ENCODE results near the gene TMEM30B. TPM values are rescaled to one million over a fixed set of nuclear protein-coding genes. Genes with fewer than 3 reads are reported as not detected.
A peak's percentile ranks its signal among the peaks of the same experiment; 100 is the strongest.

TMEM30B gene
- total and polyA plus RNA-seq, 12 donors = 0.15 to 1.9 (median 0.60) TPM

DNA sequence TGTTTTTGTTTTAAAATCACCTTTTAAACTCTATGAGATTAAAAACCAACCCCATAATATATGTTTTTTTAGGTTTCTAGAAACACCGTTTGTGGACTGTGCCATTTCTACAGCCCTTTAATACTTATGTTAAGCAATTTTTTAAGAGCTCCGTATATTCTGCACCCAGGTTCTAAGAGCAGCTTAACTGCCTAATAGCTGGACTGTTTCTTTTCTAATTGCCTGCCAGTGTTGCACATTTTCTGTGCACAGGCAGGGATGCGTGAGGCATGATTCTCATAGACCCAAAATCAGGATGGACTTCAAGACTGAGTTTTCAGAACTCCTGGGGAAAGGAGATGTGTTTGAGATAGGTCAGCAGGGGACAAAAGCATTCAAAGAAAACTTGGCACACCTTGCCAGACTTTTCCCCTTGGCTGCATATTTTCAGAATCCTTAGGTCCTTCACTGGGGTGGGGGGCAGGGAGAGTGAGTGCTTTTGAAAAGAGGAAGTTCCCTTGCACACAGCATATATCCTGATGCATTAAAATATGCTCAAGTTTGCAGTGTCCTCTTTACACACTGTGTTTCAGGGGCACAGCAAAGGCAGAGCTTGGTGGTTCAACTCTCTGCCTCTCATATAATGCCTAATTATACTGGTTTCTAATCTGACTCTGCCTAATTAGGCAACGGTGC, 27.9 kb downstream of the TMEM30B start:
- intact Hi-C loops (cut with DNase I) = loop anchor here in 9 of 10 donors (2.0 to 10.0 kb wide), 10 partner anchors 226 to 906 kb away; partner anchors contain the start of gene MNAT1 (in 1 of the 9)
- no peaks in the 10 kb centered on the region for H3K36me3 ChIP-seq
- DNase-seq (no peak), ATAC-seq (peak in 3 of 8 donors; percentile 11 to 35 (median 14))
- H3K4me3 ChIP-seq = no peak overlapping the region
- no peaks in the 10 kb centered on the region for H3K27me3 ChIP-seq
- H3K27ac ChIP-seq = no peak overlapping the region
- TF ChIP-seq, protein P1, sequence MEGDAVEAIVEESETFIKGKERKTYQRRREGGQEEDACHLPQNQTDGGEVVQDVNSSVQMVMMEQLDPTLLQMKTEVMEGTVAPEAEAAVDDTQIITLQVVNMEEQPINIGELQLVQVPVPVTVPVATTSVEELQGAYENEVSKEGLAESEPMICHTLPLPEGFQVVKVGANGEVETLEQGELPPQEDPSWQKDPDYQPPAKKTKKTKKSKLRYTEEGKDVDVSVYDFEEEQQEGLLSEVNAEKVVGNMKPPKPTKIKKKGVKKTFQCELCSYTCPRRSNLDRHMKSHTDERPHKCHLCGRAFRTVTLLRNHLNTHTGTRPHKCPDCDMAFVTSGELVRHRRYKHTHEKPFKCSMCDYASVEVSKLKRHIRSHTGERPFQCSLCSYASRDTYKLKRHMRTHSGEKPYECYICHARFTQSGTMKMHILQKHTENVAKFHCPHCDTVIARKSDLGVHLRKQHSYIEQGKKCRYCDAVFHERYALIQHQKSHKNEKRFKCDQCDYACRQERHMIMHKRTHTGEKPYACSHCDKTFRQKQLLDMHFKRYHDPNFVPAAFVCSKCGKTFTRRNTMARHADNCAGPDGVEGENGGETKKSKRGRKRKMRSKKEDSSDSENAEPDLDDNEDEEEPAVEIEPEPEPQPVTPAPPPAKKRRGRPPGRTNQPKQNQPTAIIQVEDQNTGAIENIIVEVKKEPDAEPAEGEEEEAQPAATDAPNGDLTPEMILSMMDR (IDR thresholded peaks at IDR 0.05) = no peak
- H3K4me1 ChIP-seq = peaks cover 0 to 10% (median 3%) of the 10 kb centered on the region in 9 donors
- WGBS, 2 donors = 57 to 67% methylated on average over 4 of the region's 4 CpGs
- H3K9me3 ChIP-seq = no peaks in the 10 kb centered on the region

DNA sequence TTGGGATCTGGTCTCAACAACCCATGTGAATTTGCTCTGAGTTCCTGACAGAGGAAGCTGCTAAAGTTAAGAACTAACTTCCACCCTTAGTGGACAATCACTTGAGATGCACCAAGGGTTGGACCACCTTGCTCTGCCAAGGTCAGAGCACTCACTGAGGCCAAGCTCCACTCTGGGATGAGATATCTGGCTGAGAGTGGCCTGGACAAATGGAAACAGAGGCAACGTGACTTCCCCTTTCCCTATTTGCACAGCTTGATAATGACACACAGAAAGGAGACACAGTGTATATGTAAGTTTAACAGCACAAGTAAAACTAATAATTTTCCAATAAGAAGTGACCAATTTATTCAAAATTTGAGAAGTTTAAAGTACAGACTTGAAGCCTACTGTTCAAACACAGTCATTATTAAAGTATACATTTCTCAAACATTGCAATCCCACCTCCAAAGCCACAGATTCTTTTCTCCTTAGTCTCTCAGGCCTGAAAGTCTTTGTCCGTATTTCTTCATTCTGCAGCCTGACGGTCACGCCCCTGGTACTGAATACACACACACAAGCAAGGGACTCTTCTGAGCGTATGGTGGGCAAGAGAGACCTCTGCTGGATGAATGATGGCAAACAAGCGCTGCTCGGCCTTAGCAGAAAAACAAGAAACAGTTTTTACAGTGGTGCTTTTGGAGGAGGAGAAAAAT, 28.6 kb downstream of the TMEM30B start:
- ATAC-seq (peak in 7 of 8 donors; percentile 86 to 96 (median 95)), DNase-seq (peak; percentile 18 to 73)
- Histone ChIP-seq H3K36me3 (no peaks in the 10 kb centered on the region), H3K9me3 (no peaks in the 10 kb centered on the region), H3K4me3 (no peak overlapping the region), H3K4me1 (peaks cover 0 to 10% (median 3%) of the 10 kb centered on the region in 9 donors), H3K27ac (no peak overlapping the region), H3K27me3 (no peaks in the 10 kb centered on the region)
- WGBS, 2 donors = 12 to 16% methylated on average over 7 of the region's 7 CpGs
- intact Hi-C loops (cut with DNase I) = loop anchor here in 9 of 10 donors (1.0 to 10.0 kb wide), 11 partner anchors 225 to 905 kb away; partner anchors contain the start of gene MNAT1 (in 1 of the 9)
- TF ChIP-seq, protein P1 (IDR thresholded peaks at IDR 0.05) = peak; percentile 50 to 90 (median 84)

DNA sequence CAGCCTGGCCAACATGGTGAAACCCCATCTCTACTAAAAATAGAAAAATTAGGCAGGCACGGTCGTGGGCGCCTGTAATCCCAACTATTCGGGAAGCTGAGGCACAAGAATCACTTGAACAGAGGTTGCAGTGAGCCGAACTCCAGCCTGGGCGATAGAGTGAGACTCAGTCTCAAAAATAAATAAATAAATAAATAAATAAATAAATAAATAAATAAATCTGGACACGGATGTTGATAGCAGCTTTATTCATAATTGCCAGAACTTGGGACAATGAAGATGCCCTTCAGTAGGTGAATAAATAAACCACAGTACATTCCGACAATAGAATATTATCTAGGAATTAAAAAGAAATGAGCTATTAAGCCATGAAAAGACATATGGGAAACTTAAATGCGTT, 31.1 kb downstream of the TMEM30B start:
- no peak overlapping the region for H3K27ac ChIP-seq
- TF ChIP-seq, protein P1 (IDR thresholded peaks at IDR 0.05) = no peak
- WGBS, 2 donors = 86 to 89% methylated on average over 9 of the region's 9 CpGs
- peaks cover 0 to 7% (median 0%) of the 10 kb centered on the region in 9 donors for H3K4me1 ChIP-seq
- intact Hi-C loops (cut with DNase I) = loop anchor here (2.0 to 10.0 kb wide), 9 partner anchors 223 to 903 kb away; partner anchors contain the start of gene MNAT1 (in 1 of the 10)
- no peak overlapping the region for H3K4me3 ChIP-seq
- H3K9me3 ChIP-seq = no peaks in the 10 kb centered on the region
- no peaks in the 10 kb centered on the region for H3K27me3 ChIP-seq
- no peak for DNase-seq
- H3K36me3 ChIP-seq = no peaks in the 10 kb centered on the region
- no peak for ATAC-seq

DNA sequence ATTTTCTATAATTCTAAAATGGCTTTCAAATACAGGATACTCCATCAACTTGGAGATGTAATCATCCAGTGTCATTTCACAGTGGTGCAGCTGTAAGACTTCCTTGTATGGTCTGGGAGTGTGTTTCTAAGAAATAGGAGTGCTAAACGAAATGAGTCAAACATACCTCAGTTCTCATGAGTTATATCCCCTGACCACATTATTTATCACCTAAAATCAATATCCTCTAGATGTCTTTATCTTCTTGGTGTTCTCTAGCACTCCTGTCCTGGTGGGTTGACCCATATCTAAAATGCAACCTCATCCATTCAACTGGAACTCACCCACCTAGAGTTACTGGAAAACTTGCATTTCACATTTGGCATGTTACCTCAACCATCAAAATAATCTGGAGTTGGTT, 33.2 kb downstream of the TMEM30B start:
- ATAC-seq = no peak
- H3K27ac ChIP-seq = no peak overlapping the region
- no peak for DNase-seq
- H3K9me3 ChIP-seq = no peaks in the 10 kb centered on the region
- H3K27me3 ChIP-seq = peaks cover 0 to 2% (median 0%) of the 10 kb centered on the region in 7 donors
- H3K36me3 ChIP-seq = no peaks in the 10 kb centered on the region
- WGBS, 2 donors = 53 to 72% methylated on average over 1 of the region's 1 CpG
- intact Hi-C loops (cut with DNase I) = loop anchor here in 2 of 10 donors (10.0 kb wide), 2 partner anchors 223 to 893 kb away; no protein-coding TSS in a partner anchor
- TF ChIP-seq, protein P1 (IDR thresholded peaks at IDR 0.05) = no peak
- H3K4me3 ChIP-seq = no peak overlapping the region
- H3K4me1 ChIP-seq = peaks cover 0 to 5% (median 0%) of the 10 kb centered on the region in 9 donors
